Left ventricle myocardium superior (tissue), 1 donor: ENCODE results near the gene AOPEP. TPM values are rescaled to one million over a fixed set of nuclear protein-coding genes. Genes with fewer than 3 reads are reported as not detected.
A peak's percentile ranks its signal among the peaks of the same experiment; 100 is the strongest.

ENCODE experiments used
- ATAC-seq: fragments of 200-7000 bp; cut with Tn5 transposase; one replicate; pipeline ENCODE4 v1.9.1; 2020; ENCODE audit warnings: mild to moderate bottlenecking, moderate library complexity
- DNase-seq: peaks from one replicate; pipeline ENCODE4 v3.0.0-alpha.2; 2020
- intact Hi-C: fragments of 100-400 bp; cut with micrococcal nuclease; formaldehyde crosslinking; loops from one replicate; pipeline ENCODE4 v1.11.0; 2022
- total RNA-seq: library from RNA; stranded (reverse); fragmentation: NEBNext Ultra II Directional; extraction: Animal tissue kit (Norgen Biotek cat#: 25700); gene quantifications from one replicate; pipeline ENCODE4 v1.2.1, GENCODE V29; 2021
- donor health status: DM: no; HTN: yes; CAD: no; lungs with severe emphysema.

Gene AOPEP
- total RNA-seq, 1 donor from 2014 or later, result 161 TPM

GRCh38 chr9:95023217-95024003 lies 296.9 kb downstream of the AOPEP start:
- DNase-seq (peak; percentile 70), ATAC-seq (peak; percentile 64)
- intact Hi-C loops, result no loop called here

- DNase-seq (peak; percentile 50), ATAC-seq (peak; percentile 50)
- intact Hi-C loops, result no loop called here
These were observed 297.7 kb downstream of the AOPEP start for GRCh38 chr9:95024097-95024671.

- intact Hi-C loops, result no loop called here
These were observed 299.0 kb downstream of the AOPEP start for GRCh38 chr9:95025213-95026147.

GRCh38 chr9:95026148-95026524 lies 299.6 kb downstream of the AOPEP start:
- DNase-seq, result no peak
- intact Hi-C loops, result no loop called here
- no peak for ATAC-seq

More at GRCh38 chr9:95025213-95026147, 299.0 kb downstream of the AOPEP start:
- peak; percentile 75 for DNase-seq
- peak; percentile 78 for ATAC-seq

GRCh38 chr9:95027914-95028852 lies 301.7 kb downstream of the AOPEP start:
- ATAC-seq, result no peak

GRCh38 chr9:95028853-95029219 lies 302.3 kb downstream of the AOPEP start:
- no peak for DNase-seq
- no peak for ATAC-seq
- intact Hi-C loops, result no loop called here

More at GRCh38 chr9:95027914-95028852, 301.7 kb downstream of the AOPEP start:
- intact Hi-C loops, result no loop called here
- DNase-seq, result no peak

- ATAC-seq (no peak), DNase-seq (no peak)
- intact Hi-C loops, result no loop called here
These were observed 302.8 kb downstream of the AOPEP start for GRCh38 chr9:95029288-95029687.

- no peak for DNase-seq
- no peak for ATAC-seq
- intact Hi-C loops, result no loop called here
These were observed 303.2 kb downstream of the AOPEP start for GRCh38 chr9:95029720-95030119.

- no peak for DNase-seq
- ATAC-seq, result no peak
- intact Hi-C loops, result no loop called here
These were observed 303.8 kb downstream of the AOPEP start for GRCh38 chr9:95030344-95030743.

GRCh38 chr9:95030920-95031642 lies 304.6 kb downstream of the AOPEP start:
- intact Hi-C loops, result no loop called here
- ATAC-seq (no peak), DNase-seq (no peak)

GRCh38 chr9:95031711-95032461 lies 305.4 kb downstream of the AOPEP start:
- intact Hi-C loops, result no loop called here
- ATAC-seq (peak; percentile 20), DNase-seq (no peak)

GRCh38 chr9:95032580-95033341 lies 306.3 kb downstream of the AOPEP start:
- intact Hi-C loops, result no loop called here

GRCh38 chr9:95035846-95036245 lies 309.3 kb downstream of the AOPEP start:
- DNase-seq, result no peak
- no peak for ATAC-seq
- intact Hi-C loops, result no loop called here

More at GRCh38 chr9:95032580-95033341, 306.3 kb downstream of the AOPEP start:
- ATAC-seq, result peak; percentile 86
- DNase-seq, result peak; percentile 49

GRCh38 chr9:95036676-95037075 lies 310.2 kb downstream of the AOPEP start:
- intact Hi-C loops, result no loop called here
- DNase-seq (no peak), ATAC-seq (no peak)

- intact Hi-C loops, result no loop called here
- DNase-seq (no peak), ATAC-seq (no peak)
These were observed 311.5 kb downstream of the AOPEP start for GRCh38 chr9:95037789-95038521.

- ATAC-seq (peak; percentile 8), DNase-seq (no peak)
- intact Hi-C loops, result no loop called here
These were observed 312.2 kb downstream of the AOPEP start for GRCh38 chr9:95038666-95039065.
